Fibroblast of skin of back (primary cell): ENCODE results near the gene TMCC1.
A peak's percentile ranks its signal among the peaks of the same experiment; 100 is the strongest.
"Not testable (repeated sequence)": the region's sequence is repeated elsewhere in the genome, so short reads cannot be mapped to it uniquely, and the experiment has no call there.

Experiments used
- DNase-seq: peaks from one replicate; pipeline ENCODE4 v3.0.0-alpha.2; 2013

TMCC1 gene

DNA sequence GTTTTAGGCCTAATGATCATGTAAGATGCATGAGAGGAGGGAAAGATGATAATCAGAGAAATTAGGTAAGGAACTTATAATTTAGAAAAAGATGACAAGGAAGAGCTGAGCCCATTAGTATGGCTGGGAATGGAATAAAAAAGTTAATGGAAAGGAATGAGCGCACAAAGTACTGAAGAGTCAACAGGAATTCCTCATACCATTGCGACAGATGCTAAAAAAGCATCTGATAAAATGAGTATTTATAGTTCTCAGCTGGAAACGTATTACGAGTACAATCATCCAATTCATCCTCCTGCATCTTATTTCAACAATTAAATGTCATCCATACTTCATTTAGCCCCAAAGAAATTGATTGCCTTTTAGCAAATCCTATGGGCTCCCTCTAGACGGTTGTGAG lies 58.9 kb downstream of the TMCC1 start:
- DNase-seq: no peak

DNA sequence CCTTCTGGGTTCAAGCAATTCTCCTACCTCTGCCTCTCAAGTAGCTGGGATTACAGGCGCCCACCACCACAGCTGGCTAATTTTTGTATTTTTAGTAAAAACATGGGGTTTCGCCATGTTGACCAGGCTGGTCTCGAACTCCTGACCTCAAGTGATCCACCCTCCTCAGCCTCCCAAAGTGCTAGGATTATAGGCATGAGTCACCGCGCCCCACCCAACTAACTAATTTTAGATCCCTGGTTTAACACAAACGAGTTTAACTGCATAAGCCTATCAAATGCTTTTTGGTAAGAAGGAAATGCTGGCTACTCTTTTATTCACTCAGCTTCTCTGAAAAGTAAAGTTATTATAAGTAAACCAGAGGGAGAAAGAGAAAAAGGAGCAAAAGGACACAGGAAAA lies 61.6 kb downstream of the TMCC1 start:
- DNase-seq: not testable (repeated sequence)

DNA sequence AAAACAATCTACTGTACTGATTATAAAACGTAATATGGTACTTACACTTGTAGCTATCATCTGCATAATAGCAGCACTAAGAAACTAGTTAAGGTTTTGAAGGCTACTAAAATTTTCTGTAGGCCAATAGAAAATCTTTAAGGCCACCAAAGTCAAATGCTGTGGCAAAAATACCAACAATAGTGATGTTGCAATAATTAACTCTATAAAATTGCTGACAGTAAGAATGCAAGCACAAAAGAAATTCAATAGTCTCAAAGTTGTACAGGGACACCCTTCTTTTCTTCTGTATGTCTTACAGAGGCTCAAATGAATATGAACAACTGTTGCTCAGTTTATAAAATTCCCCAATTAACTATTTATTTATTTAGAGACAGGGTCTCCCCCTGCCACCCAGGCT lies 62.0 kb downstream of the TMCC1 start:
- no peak for DNase-seq

DNA sequence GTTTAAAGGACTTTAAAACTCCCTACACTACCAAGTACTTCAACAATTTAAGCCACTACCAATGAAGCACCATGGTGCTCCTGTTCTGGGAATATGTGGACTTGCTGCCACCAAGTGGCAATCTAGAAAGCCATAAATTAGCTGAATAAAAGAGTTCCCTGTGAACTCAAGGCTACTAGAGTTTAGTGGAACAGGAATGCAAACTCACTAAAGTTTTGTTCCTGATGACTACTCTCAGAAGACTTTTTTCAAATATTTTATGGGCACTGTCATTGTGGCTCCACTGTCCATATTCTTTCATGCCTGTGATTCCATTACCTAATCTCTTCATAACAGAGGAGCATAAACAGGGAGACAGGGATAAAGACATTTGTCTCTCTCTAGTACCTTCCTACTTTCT lies 63.9 kb downstream of the TMCC1 start:
- peak; percentile 96 for DNase-seq

DNA sequence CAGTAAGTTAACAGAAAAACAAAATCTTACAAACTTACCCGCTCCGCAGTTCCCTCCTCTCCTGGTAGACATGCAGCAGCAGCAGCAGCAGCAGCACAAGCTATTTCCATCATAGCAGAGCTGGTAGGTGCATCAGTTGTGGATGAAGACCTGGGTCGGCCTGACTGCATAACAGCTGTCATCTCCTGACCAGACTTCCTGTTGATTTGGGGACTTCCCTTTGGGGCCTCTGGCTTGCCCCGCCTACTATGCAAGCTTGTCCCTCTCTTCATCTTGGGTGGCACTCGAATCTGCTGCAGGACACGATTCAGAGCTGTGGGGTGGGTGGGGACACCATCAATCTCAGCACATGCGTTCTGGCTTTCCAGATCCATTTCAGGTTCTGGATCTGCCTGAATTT lies 65.7 kb downstream of the TMCC1 start:
- DNase-seq: no peak

DNA sequence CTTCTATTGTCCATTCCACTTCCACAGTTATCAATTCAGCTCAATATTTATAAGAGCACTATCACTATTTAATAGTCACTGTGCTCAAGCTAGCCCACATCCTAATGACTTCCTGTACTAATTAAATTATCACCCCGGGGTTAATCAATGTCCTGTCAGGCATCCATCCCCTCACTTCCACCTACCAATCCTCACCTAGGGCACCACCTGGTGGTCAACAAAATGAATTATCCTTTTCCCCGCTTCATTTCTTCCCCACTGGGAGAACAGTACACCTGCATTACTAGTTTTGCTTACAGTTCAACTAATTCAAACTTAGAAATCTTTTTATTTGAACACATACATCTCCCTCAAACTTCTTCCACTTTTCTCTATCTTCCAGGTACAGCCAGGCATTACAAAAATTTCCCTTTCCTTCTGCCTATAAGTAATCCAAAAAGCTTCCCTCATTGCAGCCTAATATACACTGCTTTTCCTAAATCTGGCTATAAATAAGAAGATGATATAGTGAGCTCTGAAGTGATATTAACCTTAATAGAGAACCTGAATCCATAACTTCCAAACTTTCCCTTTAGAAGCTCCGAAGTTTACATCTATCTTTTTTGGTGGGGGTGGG lies 68.5 kb downstream of the TMCC1 start:
- DNase-seq: peak; percentile 45

DNA sequence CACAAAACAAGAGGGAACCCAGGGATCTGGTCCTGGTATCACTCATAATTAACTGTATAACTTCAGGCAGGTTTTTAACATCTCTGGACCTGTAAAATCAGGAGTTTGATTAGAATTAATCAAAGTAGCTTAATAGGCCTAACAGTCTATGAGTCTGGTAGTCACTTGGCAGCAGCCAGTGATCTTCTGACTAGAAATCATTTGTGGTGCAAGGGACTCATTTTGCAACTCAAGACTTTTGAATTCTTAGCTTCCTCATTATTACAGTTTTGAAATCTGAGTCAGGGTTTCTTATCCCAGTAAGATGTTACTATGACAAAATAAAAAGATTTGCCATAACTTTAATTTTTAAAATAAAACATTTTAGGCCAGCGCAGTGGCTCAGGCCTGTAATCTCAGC lies 70.8 kb downstream of the TMCC1 start:
- DNase-seq: no peak

DNA sequence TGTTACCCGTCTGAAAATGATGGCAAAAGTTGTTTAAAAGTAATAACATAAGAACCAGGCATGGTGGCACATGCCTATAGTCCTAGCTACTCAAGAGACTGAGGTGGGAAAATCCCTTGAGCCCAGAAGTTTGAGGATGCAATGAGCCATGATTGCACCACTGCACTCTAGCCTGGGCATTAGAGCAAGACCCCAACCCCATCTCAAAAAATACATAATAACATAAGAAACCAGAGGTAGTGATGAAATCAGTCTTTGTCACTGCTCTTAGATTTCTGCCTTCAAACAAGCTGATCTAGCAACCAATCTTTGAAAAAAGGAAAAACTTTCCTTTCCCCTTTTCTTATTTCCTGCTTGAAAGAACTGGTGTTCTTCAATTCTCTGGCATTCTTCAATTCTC lies 71.3 kb downstream of the TMCC1 start:
- DNase-seq: no peak

DNA sequence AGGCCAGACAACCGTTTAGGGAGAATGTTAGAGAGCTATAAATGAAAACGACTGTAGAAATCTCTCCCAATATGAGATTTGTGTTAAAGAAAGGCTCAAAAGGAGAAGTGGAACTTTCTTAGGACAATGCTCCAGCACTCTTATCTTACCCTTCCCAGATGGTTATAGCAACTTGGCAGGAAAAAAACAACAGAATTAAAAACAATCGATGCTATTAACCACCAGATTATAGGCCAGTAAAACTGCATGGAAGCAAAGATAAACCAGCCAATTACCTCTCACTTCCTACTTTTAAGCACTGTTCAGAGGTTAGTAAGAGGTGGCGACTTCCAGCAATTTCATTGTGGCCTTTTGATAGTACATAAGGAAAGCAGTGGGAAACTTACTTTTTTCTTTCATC lies 72.9 kb downstream of the TMCC1 start:
- DNase-seq: no peak

DNA sequence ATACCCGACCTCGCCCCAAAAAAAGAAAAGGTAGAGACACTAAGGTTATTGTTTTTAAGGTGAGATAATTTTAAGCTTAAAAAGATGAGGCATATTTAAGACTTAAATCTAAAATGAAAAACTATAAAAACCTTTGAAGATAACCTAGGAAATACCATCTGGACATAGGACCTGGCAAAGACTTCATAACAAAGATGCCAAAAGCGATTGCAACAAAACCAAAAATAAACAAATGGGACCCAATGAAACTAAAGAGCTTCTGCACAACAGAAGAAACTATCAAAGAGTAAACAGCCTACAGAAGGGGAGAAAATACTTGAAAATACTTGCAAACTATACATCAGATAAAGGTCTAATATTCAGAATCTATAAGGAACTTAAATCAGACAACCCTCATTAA lies 80.9 kb downstream of the TMCC1 start:
- DNase-seq: no peak

DNA sequence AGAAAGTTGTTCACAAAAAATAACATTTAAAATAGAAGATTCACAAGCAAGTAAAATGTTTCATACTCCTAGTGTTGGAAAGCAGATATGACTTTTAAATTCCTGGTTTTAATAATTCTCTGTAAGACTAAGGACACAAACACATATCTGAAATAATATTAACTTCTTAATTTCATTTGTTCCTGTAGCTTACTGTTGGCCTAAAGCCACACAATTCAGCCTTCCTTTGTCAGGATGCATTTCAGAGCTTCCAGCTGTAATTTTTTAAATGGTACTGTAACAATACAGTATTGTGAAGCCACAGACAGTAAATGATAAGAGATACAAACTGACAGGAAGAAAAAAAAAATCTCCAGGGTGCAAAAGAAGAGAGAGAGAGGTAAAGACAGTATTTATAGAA lies 84.2 kb downstream of the TMCC1 start:
- no peak for DNase-seq

DNA sequence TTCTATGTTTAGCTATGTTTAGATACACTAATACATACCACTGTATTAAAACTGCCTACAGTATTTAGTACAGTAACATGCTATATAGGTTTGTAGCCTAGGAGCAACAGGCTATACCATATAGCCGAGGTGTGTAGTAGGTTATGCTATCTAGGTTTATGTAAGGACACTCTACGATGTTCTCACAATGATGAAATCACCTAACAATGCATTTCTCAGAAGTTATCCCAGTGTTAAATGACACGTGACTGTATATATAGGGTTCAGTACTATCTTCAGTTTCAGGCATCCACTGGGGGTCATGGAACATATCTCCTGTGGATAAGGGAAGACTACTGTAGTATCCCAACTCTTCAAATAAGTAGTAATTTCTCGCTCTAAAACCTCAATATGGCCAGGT lies 97.4 kb downstream of the TMCC1 start:
- DNase-seq: no peak

DNA sequence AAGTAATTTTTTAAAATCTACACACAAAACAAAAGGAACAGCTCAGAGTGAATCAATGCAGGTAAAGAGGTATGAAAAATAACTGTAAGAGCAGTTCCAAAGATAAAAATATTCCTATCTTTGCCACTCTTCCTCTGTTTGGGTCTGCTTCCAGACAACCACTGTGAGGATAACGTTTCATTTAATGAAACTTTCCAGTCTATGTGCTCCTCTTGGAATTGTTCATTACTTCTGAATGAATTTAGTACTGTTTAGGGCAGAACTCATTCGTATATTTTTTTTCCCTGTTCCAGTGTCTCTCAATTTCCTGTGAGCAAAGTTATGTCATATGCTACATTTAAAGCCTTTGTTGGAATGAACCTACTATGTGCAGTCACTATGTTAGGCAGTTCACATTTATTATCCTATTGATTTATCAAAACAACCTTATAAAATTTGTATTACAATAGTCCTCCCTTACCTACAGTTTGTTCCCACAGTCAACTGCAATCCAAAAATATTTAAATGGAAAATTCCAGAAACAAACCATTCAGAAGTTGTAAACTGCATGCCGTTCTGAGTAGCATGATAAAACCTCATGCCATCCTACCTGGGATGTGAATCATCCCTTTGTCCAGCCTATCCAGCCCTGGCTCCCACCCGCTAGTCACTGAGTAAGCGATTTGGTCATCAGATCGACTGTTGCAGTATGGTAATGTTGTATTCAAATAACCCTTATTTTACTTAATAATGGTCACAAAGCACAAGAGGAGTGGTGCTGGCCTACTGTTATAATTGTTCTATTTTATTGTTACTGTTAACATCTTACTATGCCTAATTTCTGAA lies 98.1 kb downstream of the TMCC1 start:
- DNase-seq: no peak

DNA sequence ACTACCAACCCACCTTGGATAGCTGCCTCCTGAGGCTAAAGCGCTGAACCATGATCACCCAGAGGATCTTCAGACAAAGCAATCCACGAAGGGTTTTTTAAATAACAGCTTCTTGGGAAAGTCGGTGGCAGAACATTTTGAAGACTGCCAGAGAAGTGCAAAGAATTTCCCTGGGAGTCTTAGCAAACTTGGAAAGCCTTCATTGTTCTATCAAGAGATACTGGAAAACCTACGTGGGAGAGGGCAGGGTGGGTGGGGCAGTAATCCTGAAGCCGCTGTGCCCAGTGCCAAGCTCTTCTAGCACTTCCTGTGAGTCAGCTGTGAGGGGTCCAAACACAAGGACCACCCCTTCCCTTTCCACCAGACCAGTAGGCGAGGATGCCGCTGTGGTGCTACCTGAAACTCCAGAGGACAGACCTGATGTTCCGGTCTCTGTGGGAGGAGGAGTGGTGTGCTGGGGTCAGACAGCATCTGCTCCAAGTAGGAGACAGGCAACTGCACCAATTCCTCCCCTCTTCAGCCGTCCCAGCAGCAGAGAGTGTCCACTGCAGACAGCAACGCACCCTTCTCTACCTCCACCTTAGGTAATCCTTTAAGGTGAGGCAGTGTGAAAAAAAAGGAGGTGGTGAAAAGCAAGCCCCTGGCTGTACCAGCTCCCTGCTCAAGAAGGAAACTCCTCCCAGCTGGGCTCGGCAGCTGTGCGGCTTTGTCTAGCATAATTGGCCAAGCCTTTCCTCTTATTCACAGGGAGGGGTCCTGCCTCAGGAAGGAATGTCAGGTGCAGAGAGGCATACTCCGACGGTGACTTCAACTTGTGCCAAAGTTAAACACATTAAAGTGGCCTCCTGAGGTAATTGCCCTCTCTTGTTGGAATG lies 99.0 kb downstream of the TMCC1 start:
- peak; percentile 43 for DNase-seq

DNA sequence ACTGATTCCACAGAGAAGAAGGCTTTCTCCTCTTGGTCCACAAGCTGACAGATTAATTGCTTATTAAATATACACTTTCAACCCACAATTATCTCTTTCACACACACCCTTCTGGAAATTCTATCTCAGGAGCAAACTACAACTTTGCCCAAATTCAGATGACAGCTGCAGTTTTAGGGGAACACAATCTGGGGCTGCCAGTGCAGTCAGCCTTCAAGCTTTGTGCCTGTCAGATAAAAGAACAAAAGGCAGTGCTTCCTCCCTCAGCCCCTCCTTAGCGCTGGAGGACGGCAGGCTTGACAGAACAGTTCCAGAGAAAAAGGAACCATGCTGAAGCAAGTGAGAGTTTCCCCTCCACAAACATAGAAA lies 99.6 kb downstream of the TMCC1 start:
- DNase-seq: no peak

DNA sequence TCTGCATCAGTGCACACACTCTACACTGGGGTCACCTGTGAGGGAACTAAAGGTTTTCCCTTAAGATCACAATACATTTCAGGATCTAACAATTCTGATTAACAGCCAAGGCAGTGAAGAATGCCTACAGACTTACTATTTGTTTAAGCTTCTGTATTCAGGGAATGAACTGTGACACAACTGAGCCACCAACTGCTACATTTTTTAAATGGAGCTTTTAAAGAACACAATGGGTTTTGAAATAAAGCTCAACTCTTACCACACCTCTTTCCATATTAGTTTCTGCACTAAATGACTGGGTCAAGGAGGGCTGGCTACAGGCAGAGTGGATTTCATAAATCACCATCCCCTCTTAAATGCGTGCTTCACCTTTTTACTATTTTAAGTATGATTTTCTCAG lies 100.2 kb downstream of the TMCC1 start:
- DNase-seq: no peak

DNA sequence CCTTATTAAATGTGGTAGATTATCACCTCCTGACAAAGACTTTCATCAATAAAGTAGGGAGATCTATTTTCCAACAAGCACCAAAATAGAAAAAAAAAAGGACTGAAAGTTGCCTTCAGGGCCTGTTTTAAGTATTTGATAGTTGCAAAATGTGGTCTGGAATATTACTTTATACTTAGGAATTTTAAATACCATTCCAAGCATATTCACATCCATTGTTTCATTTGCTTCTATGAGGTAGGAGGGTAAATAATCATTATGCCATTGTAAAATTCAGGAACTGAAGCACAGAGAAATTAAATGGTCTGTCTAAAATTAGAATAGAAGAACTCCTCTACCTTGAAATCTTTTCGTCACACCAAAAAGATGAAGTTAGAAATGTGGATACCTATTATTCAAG lies 110.0 kb downstream of the TMCC1 start:
- peak; percentile 41 for DNase-seq

DNA sequence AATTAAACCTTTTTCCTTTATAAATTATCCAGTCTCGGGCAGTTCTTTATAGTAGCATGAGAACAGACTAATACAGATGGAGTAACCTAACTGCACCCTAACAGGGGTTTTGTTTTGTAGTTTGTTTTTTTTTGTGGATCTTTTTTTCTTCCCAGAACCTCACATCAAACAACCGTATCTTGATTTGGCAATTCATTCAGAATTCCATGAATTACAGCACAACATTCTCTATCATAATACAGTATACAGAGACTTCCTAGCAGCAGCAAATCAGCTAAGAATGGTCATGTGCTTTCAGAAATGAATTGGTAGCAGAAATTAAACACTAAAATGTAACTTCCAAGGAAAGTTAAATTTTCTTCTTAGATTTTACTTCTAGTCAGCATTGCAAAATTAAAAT lies 114.6 kb downstream of the TMCC1 start:
- no peak for DNase-seq

DNA sequence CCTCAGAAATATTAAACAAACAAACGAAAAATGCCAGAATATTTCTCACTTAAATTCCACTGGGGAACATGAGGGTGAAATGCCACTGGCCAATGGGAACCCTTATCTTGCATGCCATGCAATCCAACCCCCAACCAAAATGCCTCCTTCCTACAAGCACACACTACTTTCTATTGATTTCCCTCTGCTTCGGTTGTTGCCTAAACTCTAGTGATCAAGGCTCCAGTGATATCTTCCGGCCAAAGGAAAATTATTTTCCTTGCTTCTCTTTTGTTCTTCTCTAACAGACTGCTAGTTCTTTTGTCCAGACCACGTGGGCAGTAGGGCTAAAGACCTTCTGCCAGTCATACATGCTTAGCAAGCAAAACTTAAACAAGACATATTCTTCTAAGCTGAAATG lies 115.7 kb downstream of the TMCC1 start:
- peak; percentile 43 for DNase-seq

DNA sequence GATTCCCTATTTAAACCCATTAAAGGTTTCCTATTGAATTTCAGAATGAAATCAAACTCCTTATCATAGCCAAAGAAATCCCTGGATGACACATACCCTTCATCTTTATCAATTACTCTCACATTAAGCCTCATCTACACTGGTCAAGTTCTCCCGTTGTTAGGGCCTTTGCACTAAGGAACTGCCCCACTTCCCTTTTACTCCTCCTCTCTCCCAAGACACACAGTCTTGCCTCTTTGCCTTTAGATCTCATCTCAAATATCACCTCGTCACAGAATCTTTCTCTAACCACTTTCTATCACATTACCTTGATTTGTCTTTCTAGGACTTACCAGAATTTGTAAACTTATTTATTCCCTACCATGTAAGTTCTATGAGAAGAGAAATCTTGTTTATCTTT lies 117.6 kb downstream of the TMCC1 start:
- DNase-seq: no peak

DNA sequence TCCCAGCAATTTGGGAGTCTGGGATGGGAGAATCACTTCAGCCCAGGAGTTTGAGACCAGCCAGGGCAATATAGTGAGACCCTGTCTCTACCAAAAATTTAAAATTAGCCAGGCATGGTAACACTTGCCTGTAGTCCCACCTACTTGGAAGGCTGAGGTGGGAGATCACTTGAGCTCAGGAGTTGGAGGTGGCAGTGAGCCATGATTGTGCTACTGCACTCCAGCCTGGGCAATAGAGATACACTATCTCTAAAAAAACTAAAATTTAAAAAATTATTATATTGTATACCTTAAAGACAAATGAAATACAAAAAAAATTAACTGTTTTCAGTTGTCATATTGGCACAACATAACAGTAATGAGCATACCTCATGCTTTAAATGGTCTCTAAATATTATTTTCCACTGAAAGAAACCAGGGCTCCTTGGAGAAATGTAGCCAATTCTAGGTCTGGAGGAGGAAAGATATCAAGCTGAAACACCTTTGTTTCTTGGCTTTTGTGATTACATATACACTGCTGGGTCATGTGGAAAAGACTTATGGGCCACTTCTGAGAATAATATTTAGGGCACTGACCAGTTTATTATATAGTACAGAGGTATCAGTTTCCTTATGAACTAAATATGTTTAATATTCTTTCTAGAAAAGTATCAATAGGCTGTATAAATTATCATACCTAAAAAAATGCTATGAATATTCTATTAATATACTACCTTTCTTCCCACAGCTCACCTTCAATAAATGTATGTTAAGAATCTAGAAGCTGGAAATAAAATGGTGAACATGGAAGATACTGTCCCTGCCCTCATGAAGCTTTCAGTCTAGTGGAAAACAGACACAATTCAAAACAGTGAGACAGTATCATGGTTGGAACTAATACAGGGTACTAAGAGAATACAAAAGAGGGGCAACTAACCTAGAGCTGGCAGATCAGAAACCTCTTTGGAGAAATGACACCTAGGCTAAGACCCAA lies 119.5 kb downstream of the TMCC1 start:
- no peak for DNase-seq

DNA sequence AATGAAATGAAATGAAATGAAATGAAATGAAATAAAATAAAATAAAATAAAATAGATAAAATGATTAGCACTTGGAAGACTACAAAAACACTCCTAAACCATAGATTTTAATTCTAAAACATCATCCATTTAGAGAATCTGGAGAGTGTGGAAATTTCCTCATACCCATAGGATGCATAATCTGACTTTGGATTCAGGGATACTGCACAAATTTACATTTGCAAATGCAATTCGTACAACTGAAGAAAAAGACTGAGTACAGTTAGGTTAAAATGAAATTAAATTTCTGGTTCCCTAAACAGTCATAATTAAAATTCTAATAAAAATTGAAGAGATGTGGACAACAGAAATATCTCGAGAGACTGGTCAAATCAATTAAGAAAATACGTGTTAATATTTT lies 122.9 kb downstream of the TMCC1 start:
- DNase-seq: no peak
